GM12892 (cell line): ENCODE data around the gene PRSS57.

Experiments used
- POLR2AphosphoS5 ChIP-seq: IDR thresholded peaks from 2 replicates; pipeline ENCODE4 v1.6.1; 2011; ENCODE audit warnings: low read depth, low read length, control low read depth
- TAF1 ChIP-seq: IDR thresholded peaks from 2 replicates; pipeline ENCODE4 v1.6.1; 2011; ENCODE audit warnings: low read depth, mild to moderate bottlenecking, control low read depth, low read length, borderline replicate concordance

GRCh38 chr19:650121-650520 lies 45.1 kb downstream of the PRSS57 start:
- TF ChIP-seq POLR2AphosphoS5 (no peak), TAF1 (no peak)
